ENCODE results near the gene XKR7.

The XKR7 gene

DNA sequence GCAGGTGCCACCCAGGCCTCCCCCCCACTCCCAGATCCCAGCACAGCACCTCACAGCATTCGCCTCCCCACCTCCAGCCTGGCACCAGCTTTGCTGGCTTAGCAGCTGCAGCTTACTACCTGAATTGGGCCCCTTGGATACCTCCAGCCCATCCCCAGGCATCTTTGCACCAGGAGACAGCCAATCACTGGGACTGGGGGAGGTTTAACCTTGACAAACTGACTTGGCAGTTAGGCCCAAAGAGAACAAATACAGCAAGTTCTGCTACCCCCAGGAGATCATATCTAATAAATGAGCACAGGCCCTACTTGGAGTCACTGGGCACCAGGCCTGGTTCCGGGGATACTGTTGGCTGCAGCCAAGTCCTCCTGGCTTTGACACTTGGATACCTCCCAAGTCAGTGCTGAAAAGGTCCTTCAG is 24.9 kb upstream of the XKR7 start:
- DNase-seq (ENCODE audit: low read depth) = no peak

DNA sequence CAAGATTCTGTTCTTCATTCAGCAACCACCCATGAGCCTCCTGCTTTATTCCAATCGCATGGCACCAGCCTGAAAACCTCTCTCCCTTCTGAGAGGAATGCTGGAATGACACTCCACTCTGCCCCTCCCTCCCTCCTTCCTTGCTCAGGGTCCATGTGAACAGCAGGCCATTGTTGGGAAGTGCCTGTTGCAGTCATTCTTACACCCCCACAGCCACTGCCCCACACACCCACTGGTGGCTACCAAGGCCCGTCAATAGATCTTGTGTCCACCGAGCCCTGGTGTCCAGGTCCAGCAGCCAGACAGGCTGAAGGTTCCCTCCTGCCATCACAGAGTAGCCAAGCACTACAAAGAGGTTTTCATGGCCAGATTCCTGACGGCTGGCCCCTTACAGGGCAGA is 22.6 kb upstream of the XKR7 start:
- DNase-seq (ENCODE audit: low read depth) = no peak

DNA sequence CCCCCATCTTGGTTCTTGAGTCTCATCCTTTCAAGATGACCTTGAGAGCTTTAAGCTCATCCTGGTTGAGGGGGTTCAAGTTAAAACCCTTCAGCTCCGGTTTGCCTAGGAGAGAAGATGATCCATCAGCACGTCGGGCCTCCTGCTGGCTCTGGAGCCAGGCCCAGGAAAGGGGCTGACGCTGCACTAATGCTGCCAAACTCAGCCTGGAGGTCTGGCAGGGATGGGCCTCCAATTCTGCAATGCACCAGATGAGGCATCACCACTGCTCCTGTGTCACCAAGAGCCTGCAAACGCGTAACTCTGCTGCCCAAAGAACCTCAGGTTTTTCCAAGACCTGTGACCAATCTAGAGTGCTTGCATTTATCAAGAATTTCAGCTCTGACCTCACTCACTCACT is 22.2 kb upstream of the XKR7 start:
- DNase-seq (ENCODE audit: low read depth) = no peak

DNA sequence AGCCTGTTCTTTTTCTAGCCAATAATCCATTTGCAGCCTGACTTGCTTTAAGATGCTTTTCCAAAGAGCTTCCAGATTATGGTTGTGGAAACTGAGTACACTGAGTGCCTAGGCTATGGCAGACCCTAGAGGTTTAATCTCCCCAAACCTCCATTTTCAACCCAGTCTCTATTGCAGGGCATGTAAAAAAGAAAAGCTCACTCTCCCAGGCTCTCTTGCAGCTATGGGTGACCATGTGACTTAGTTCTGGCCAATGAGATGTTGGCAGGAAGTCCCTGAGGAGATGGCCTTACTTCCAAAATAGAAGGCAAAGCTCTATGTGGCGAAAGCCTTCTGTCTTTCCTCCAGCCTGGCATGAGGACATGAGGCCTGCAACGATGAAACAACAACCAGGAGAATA is 19.9 kb upstream of the XKR7 start:
- DNase-seq (ENCODE audit: low read depth) = no peak

DNA sequence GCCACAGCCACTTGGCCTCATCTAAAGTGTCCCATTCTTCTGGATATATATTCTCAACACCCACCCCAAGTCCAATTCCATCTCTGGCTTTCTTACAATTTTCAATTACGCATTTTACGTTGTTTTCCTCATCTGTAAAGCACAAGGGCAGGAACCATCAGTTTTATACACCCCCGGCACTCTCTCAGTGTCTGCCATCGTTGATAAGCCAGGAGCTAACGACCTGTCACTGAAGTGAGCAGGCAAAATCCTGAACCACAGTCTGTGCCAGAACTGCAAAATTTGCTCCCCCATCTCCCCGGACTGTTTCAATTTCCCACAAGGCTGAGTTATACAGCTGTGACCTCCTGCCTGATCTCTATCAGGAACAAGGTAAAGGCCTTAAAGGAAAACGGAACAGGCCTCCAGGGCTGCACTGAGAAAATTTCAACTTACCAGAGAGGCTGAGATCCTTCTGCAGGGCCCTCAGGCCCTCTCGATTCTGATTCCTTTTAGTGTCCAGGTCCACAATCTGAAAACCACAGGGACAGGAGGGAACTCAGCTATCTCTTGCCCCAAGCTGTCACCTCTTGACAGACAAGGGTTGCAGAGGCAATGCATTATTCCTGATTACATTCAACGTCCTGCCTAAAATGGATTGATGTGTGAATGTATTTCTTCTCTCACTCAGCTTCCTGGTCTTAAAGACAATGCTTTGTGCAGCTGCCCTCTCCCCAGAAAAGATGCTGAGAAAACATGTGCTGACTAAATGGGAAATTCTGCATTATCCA is 17.9 kb upstream of the XKR7 start:
- no peak for DNase-seq (ENCODE audit: low read depth)

DNA sequence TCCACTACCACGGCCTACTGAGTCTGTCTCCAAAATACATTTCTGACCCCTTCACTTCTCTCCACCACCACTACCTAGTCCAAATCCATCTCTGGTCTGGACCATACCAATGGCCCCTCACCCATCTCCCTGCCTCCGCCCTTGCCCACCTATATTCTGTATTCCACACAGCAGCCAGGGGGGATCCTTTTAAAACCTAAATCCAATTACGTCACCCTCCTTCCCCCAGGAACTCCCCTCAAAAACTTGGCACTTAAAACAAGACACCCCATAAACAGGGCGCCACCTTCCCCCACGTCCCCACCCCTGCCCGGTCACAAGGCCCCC is 16.8 kb upstream of the XKR7 start:
- DNase-seq (ENCODE audit: low read depth) = no peak

DNA sequence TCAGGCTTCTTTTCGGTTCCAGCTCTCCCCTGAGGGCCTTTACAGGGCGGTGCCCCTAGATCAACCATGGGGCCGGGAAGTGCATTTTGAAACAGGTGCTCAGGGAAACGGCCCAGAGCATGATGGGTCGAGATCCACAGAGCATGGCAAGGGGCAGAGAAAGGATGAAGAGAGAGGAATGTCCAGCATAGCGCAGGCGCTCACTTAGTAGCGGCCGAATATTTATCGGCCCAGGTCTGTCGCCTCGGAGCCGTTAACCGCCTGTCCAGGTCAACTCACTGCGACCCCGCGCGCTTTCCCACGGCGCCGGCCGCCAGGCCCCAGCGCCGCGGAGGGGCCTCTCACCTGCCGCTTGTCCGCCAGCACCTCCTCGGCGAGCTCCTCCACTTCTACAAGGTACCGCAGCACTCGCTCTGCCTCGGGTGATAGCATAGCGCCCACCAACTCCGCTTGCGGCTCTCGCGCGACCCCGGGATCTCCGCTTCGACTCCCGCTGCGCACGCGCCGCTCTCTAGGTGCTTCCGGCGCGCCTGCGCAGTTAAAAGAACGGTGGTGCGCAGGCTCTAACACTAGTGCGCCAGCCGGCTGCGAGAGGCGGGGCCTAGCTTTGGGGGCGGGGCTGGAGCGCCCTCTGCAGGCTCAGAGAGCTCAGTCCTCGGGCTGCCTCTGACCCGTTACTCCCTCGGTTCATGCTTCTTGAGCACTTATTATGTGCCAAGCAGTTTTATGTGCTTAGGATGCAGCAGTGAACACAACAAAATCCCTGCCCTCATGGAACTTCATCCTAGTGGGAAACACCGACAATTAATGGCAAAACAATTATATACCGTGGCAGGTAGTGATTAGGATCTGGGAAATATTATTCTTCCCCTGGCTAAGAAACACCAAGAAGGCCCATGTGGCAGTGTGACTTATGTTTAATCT is 16.2 kb upstream of the XKR7 start, which contains the start of gene PDRG1:
Gene PDRG1, minus strand, starts transcription at position 517 of the 924 bp plus-strand sequence. Its CDS starts 85 bp downstream, at position 432.
- peak; percentile 98 for DNase-seq (ENCODE audit: low read depth)

DNA sequence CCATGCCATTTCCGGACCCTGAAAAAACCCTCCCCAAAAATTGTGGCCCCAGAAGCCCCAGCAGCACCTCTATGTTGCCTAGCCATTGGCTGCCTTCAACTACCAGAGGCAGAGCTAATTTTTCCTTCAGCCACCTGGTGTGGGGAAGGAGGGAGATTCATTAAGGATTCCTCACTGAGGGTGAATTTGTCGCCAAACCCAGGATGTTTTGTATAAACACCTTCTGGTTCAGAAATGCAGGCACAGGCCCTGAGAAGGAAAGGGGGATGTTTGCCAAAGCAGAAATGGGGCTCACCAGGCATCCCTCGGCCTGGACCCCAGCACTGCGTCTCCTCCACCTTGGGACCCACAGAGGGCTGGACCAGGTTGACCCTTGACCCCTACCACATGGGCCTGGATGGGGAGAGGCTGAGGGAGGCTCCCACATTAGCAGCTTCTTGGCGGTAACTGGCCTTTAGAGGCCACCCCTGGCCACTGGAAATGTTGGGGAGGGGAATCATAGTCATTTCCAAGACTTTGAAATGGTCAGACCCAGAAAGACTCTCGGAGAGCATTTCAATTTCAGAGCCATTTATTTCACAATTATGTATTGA is 14.3 kb upstream of the XKR7 start:
- no peak for DNase-seq (ENCODE audit: low read depth)

DNA sequence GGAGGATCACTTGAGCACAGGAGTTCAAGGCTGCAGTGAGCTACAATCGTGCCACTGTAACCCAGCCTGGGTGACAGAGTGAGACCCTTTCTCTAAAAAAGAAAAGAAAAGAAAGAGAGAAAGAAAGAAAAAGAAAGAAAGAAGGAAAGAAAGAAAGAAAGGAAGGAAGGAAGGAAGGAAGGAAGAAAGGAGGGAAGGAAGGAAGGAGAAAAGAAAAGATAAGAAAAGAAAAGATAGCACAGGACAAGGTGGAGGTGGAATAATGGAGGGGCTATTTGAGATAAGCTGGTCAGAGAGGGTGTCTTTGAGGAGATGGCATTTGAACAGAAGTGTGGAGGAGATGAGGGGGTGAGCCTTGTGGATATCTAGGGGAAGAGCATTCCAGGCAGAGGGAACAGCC is 13.5 kb upstream of the XKR7 start:
- no peak for DNase-seq (ENCODE audit: low read depth)

DNA sequence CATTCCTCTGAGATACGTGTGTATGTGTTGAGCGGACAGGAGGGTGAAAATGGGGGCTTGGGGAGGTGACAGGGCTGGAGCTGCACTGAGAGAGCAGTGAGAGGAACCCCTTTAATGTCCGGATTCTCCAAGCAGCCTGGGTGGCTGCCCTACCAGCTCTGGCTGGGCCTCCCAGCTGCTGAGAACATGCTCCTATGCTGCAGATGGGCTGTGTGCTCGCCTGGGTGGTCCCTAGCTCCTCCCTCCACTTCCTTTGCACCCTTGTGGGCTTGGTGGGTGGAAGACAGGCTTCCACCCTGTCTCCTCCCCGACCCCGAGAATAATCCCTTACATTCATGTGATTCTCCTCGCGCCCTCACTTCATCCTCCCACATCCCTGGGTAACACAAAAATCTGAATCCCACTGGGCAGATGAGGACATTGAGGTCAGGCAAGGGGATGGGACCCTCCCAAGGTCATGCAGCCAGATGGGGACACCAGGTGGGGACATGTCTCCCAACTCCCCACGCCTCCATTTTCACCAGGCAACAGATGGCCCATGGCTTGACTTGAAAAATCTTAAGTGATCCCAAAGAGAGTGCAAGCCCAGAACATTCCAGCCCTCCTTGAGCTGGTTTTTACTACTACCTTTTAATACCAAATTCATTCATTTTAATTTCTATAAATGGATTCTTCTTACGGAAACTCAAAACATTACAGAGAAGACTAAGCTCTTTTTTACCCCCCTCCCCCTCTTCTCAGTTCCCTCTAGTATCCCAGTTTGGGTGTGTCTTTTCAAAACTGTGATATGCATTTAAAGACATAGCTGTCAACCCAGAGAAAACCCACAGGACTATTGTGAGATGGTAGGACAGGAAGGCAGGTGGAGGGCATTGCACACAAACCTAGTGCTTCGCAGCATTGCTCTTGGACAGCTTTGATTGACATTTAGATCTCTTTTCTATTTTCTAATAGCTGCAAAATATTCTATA is 11.1 kb upstream of the XKR7 start:
- no peak for DNase-seq (ENCODE audit: low read depth)

DNA sequence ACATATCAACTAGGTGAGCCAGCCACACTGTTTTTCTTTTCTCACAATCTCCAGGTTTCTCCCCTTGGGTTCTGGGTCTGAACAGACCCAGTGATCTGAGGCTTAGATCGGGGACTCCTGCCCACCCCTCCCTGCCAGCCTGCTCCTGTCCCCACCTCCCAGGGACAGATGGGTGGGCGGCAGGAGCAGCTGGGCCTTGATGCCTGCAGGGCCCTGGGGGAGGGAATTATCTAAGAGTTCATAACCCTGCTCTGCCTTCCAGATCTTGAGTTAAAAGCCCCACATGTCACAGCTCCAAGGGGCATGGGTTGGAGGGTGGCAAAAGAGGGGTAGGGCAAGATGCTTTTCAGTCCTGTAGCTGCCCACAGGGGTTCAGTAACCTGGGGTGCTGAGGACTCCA is 5.2 kb upstream of the XKR7 start:
- DNase-seq (ENCODE audit: low read depth) = no peak

DNA sequence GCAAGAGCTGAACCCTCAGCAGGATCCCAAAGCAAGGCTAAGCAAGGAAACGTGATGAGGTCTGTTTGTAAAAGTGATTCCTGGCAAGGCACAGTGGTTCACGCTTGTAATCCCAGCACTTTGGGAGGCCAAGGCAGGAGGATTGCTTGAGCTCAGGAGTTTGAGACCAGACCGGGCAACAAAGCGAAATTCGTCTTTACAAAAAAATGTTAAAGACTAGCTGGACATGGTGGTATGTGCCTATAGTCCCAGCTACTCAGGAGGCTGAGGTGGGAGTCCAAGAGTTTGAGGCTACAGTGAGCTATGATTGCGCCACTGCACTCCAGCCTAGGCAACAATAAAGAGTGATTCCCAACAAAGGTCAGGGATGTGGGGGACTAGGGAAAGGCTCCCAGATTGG is 4.1 kb upstream of the XKR7 start:
- DNase-seq (ENCODE audit: low read depth) = no peak

DNA sequence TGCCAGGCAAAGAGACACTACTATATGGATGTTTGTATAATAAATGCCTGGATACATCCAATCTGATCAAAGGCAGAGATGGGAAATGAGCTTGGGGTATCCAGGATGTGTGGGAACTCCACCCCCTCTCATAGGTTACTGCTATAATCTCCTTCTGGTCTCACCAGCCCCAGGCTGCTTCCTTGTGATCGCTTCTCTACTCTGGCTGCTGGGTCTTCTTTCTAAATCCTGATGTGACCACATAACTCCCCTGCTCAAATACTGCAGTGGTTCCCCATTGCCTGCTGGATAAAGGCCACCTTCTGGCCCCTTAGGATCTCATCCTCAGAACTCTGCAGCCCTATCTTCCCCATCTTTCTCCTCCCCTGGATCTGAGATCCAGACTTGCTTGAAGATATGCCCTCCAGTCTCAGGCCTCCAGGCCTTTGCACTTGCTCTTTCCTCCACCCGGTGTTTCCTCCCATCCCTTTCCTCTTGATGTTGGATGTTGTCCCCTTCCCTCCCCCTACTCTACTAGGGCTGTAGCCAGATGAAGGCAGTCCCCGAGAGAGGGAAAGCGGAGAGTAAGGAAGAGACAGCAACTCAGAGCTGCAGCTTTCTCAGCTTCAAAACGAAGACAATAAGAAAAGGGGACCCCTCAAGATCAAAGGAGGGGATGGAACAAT is 828 bp upstream of the XKR7 start:
- no peak for DNase-seq (ENCODE audit: low read depth)

DNA sequence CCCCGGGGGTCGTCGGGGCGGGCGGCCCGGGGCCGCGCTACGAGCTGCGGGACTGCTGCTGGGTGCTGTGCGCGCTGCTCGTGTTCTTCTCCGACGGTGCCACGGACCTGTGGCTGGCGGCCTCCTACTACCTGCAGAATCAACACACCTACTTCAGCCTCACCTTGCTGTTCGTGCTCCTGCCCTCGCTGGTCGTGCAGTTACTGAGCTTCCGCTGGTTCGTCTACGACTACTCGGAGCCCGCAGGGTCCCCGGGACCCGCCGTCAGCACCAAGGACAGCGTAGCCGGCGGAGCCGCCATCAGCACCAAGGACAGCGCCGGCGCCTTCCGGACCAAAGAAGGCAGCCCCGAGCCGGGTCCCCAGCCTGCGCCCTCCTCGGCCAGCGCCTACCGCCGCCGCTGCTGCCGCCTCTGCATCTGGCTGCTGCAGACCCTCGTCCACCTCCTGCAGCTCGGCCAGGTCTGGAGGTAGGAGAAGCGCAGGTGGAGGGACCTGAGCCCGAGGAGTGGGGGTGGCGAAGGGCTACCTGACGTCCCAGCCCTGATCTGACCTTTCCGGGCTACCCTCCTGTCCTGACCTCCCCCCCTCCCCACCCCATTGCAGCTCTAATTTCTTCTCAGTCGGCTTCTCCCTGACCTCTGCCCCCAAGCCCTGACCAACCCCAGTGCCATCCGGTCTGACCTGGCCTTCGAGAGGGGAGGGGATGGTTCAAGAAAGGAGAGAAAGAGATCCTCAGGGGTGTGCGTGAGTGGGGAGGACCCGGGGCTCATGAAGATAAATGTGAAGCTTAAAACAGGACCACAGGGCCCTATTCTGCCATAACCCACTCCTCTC is 558 bp downstream of the XKR7 start:
- DNase-seq (ENCODE audit: low read depth) = peak; percentile 80

DNA sequence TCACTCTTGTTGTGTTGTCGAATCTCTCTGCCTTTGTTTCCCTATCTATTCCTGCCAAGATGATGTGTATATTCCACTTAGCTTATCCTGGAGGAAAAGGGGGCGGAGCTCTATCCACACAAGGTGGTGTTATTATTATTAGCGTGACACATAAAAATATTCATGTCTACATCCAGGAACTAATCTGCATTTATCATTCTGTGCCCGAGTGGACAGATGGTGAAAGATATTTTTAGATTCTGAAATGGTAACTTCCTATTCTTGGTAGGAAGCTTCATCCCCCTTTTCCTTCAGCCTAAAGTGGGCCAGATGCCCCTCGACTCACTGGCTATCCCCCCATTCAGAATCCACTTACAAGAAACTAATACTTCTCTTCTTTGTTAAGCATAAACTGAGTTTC is 2.0 kb downstream of the XKR7 start:
- no peak for DNase-seq (ENCODE audit: low read depth)

DNA sequence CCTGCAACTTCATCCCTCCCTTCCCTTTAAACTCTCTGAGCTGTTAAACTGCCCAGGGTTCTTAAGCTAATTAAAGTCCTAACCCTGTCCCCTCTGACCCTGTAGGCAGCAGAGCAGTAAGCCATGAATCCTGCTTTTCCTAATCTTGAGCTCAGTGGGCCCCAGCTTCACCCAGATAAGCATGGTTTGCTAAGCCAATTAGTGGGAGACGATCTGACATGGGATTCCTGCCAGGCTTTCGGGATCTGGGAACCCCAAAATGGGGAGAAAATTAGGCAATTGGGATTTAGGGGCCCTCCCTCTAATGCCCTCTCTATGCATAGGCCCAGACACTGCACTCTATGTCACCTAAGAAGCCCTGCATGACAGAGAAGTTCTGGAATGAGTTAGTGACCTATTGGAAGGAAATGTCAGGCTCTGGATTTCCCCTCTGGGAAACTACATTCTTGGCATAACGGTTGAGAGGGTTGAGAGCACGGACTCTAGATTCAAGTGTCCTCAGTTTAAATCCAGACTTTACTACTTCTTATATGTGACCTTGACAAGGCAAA is 4.6 kb downstream of the XKR7 start:
- DNase-seq (ENCODE audit: low read depth) = no peak

DNA sequence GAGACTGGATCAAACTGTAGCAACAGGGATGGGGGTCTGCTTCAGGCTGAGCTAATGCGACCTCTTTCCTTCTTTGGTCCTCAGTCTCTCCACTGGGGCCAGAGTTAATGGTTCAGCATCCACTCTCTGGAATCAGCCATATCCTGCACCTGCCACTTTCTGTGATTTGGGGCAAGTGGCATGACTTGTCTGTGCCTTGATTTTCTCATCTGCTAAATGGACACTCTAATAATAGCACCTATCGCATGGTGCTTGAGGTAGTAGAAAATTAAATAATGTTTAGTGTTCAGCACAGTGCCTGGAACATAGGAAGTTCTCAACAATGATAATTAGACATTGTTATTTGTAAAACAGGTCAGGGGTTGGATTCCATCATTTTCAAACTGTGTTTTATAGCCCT is 6.3 kb downstream of the XKR7 start:
- DNase-seq (ENCODE audit: low read depth) = no peak

DNA sequence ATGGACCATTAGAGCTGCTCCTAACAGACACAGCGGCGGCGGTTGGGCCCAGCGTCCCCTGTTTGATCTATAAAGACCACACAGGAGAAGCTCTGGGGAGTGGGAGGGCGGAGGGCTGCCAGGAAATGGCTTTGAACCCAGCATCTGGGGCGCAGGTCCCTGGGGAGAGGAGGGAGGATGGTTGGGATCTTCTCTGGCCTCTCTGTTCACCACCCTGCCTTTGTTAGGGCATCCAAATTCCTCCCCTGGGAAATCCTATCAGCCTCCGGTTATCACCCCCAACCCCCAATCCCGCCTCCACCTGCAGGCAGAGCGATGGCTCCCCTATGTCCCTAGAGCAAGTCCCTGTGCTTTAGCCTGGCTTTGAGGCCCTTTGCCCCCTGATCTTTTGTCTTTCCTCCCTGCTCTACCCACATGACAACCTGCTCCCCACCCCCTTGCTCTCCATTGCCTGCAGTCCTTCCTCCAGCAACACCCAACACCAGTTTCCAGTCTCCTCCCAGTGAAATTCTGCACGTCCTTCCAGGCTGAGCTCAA is 7.1 kb downstream of the XKR7 start:
- no peak for DNase-seq (ENCODE audit: low read depth)

DNA sequence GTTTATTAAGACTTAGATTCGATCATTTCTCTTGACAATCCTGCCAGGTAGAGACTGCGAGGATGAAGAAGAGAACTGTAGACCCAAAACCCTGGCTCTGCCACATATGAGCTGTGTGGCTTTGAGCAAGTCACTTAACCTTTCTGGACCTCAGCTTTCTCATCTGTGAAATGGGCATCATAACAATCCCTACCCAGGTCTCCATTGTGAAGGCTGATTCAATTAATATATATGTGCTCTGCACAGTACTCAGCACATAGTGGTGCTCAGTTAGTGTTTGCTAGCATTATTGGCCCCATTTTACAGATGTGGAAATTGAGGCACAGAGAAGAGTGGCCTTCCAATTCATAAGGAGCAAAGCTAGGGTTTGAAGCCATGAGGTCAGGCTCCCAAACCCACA is 7.9 kb downstream of the XKR7 start:
- no peak for DNase-seq (ENCODE audit: low read depth)

DNA sequence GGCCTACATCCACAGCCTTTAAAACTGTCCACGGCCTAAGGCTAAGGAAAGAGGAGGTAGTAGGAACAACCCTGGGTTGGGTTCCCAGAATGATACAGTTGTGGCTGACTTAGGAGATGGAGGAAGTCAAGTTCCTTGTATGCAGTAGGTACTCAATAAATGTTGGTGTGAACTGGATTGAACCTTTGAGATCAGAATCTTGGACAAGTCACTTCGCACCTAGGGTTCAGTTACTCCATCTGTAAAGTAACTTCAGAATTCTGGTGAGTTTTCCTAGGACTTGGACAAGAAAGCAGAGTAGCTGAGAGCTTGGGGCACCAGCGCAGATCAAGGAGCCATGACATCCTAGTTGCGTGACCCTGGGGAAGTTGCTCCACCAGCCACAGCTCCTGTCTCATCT is 9.1 kb downstream of the XKR7 start:
- DNase-seq (ENCODE audit: low read depth) = no peak

Data from activated T-cell treated with anti-CD3 and anti-CD28 coated beads for 48 hours (primary cell).